PC-3 (cell line): ENCODE measurements around the gene PBRM1.

Source experiments
- CTCF ChIP-seq: fragments of 300-600 bp; sonication (generic); conservative IDR thresholded peaks from 2 replicates; pipeline ENCODE4 v1.5.1; 2017; ENCODE audit warnings: antibody characterized with exemption, low read depth, mild to moderate bottlenecking, low read length
- EZH2phosphoT487 ChIP-seq: fragments of 300-600 bp; sonication (generic); IDR thresholded peaks from 2 replicates; pipeline ENCODE4 v1.6.1; 2018; ENCODE audit warnings: mild to moderate bottlenecking, antibody characterized with exemption, low read length, borderline replicate concordance

- TF ChIP-seq CTCF (no peak), EZH2phosphoT487 (no peak)
Measured at GRCh38 chr3:52547143-52547542, 138.6 kb downstream of the PBRM1 start.
